ENCODE results near the gene GPR149.

DNA sequence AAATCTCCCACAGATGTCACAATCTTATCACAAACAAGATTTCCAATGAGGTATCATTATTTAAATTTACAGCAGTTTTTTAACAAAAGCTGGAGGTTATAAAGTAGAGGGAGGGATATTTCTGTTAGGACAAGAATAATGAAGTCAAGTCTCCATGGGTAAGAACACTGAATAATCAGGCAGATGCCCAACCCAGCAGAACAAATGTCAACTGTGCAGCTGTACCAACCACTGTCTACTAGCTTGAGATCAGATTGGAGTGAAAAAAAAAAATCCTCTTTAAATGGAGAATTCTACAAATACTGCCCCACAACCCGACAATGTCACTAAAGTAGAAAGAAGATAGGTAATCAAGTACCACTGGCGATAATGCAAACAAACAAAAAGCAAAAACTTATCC, 136.0 kb downstream of the GPR149 start:
- no peak for TF ChIP-seq CBX3 (IDR thresholded peaks at IDR 0.05; ENCODE audit: borderline replicate concordance, low read depth)
- TF ChIP-seq LARP7 (IDR thresholded peaks at IDR 0.05), result no peak
- no peak for TF ChIP-seq CHD2 (IDR thresholded peaks at IDR 0.05; ENCODE audit: borderline replicate concordance, low read depth, low read length)
- TF ChIP-seq EZH2 (IDR thresholded peaks at IDR 0.05; ENCODE audit: borderline replicate concordance, control insufficient read depth, low read depth, low read length), result no peak
- TF ChIP-seq POLR2AphosphoS5 (IDR thresholded peaks at IDR 0.05; ENCODE audit: low read length), result no peak
- no peak for TF ChIP-seq RFX5 (IDR thresholded peaks at IDR 0.05; ENCODE audit: low read depth, low read length)
- no peak for TF ChIP-seq USF1 (IDR thresholded peaks at IDR 0.05; ENCODE audit: borderline replicate concordance, extremely low read length, insufficient read depth, low read depth, low read length)
- TF ChIP-seq, protein P1, sequence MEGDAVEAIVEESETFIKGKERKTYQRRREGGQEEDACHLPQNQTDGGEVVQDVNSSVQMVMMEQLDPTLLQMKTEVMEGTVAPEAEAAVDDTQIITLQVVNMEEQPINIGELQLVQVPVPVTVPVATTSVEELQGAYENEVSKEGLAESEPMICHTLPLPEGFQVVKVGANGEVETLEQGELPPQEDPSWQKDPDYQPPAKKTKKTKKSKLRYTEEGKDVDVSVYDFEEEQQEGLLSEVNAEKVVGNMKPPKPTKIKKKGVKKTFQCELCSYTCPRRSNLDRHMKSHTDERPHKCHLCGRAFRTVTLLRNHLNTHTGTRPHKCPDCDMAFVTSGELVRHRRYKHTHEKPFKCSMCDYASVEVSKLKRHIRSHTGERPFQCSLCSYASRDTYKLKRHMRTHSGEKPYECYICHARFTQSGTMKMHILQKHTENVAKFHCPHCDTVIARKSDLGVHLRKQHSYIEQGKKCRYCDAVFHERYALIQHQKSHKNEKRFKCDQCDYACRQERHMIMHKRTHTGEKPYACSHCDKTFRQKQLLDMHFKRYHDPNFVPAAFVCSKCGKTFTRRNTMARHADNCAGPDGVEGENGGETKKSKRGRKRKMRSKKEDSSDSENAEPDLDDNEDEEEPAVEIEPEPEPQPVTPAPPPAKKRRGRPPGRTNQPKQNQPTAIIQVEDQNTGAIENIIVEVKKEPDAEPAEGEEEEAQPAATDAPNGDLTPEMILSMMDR (IDR thresholded peaks at IDR 0.05 in 2 of 3, conservative IDR thresholded peaks at IDR 0.05 in 1 of 3; ENCODE audit: control insufficient read depth in 2 of 3, extremely low read depth in 1 of 3, insufficient read depth in 1 of 3, low read depth in 3 of 3, low read length in 3 of 3), result no peak
- no peak for TF ChIP-seq SUZ12 (IDR thresholded peaks at IDR 0.05; ENCODE audit: unreplicated experiment)
- TF ChIP-seq, protein P2, sequence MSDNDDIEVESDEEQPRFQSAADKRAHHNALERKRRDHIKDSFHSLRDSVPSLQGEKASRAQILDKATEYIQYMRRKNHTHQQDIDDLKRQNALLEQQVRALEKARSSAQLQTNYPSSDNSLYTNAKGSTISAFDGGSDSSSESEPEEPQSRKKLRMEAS (IDR thresholded peaks at IDR 0.05; ENCODE audit: low read depth, low read length), result no peak
- no peak for TF ChIP-seq NRF1 (conservative IDR thresholded peaks at IDR 0.05; ENCODE audit: low read depth, low read length)
